ENCODE measurements around the gene COPZ2. TPM values are rescaled to one million over a fixed set of nuclear protein-coding genes. Genes with fewer than 3 reads are reported as not detected.

The COPZ2 gene
- total and polyA plus RNA-seq, 9 of the 15 experiments (the other 6 are each of a cell fraction or from before 2014, with no cell fraction given), result 0.22 to 0.49 TPM; not detected in 7

GRCh38 chr17:48048384-48049126 lies 11.0 kb upstream of the COPZ2 start (continued):
- peak in 1 of 2 experiments; percentile 20 for TF ChIP-seq AFF1 (IDR thresholded peaks at IDR 0.05; ENCODE audit: low read depth in 1 of 2, partially characterized antibody in 2 of 2)
- no peak for TF ChIP-seq MTA1 (IDR thresholded peaks at IDR 0.05; ENCODE audit: borderline replicate concordance)
- peak; percentile 63 for TF ChIP-seq RBBP5 (IDR thresholded peaks at IDR 0.05; ENCODE audit: borderline replicate concordance, insufficient read depth, low read length, poor library complexity, severe bottlenecking)
- no peak for TF ChIP-seq ZSCAN29 (IDR thresholded peaks at IDR 0.05)
- peak; percentile 28 to 83; a peak in 2 of 4 replicates for TF ChIP-seq SIN3A (IDR thresholded peaks at IDR 0.05; ENCODE audit: borderline replicate concordance in 2 of 2, control insufficient read depth in 1 of 2, low read depth in 2 of 2, low read length in 2 of 2)
- no peak; the same call in 1 of the 2 replicates for TF ChIP-seq SP1 (CRISPR knock-in tag; IDR thresholded peaks at IDR 0.05)
- 0 out of 2 replicates have a peak, but pooled peaks have one; percentile 4 for TF ChIP-seq ZNF12 (CRISPR knock-in tag; IDR thresholded peaks at IDR 0.05)
- TF ChIP-seq, protein P1, sequence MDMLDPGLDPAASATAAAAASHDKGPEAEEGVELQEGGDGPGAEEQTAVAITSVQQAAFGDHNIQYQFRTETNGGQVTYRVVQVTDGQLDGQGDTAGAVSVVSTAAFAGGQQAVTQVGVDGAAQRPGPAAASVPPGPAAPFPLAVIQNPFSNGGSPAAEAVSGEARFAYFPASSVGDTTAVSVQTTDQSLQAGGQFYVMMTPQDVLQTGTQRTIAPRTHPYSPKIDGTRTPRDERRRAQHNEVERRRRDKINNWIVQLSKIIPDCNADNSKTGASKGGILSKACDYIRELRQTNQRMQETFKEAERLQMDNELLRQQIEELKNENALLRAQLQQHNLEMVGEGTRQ (CRISPR knock-in tag; IDR thresholded peaks at IDR 0.05), result no peak
- no peak for TF ChIP-seq ZC3H4 (CRISPR knock-in tag; IDR thresholded peaks at IDR 0.05; ENCODE audit: borderline replicate concordance)
- 0 out of 2 replicates have a peak, but pooled peaks have one; percentile 29 for TF ChIP-seq SIN3B (IDR thresholded peaks at IDR 0.05; ENCODE audit: low read depth)
- TF ChIP-seq HNRNPL (IDR thresholded peaks at IDR 0.05; ENCODE audit: low read depth, low read length), result peak; percentile 94
- TF ChIP-seq, protein P2, sequence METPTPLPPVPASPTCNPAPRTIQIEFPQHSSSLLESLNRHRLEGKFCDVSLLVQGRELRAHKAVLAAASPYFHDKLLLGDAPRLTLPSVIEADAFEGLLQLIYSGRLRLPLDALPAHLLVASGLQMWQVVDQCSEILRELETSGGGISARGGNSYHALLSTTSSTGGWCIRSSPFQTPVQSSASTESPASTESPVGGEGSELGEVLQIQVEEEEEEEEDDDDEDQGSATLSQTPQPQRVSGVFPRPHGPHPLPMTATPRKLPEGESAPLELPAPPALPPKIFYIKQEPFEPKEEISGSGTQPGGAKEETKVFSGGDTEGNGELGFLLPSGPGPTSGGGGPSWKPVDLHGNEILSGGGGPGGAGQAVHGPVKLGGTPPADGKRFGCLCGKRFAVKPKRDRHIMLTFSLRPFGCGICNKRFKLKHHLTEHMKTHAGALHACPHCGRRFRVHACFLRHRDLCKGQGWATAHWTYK (CRISPR knock-in tag; IDR thresholded peaks at IDR 0.05), result no peak; the same call in 1 of the 2 replicates
- no peak for TF ChIP-seq ZNF76 (CRISPR knock-in tag; IDR thresholded peaks at IDR 0.05; ENCODE audit: borderline replicate concordance)
- 0 out of 2 replicates have a peak, but pooled peaks have one; percentile 0 for TF ChIP-seq RFX5 (IDR thresholded peaks at IDR 0.05; ENCODE audit: low read depth, low read length)
- TF ChIP-seq THAP7 (CRISPR knock-in tag; IDR thresholded peaks at IDR 0.05), result no peak
- no peak for TF ChIP-seq GMEB1 (CRISPR knock-in tag; IDR thresholded peaks at IDR 0.05)
- TF ChIP-seq PHTF2 (CRISPR knock-in tag; IDR thresholded peaks at IDR 0.05), result no peak

Measured in K562 (cell line).